Mucosa of rectum (tissue), 2 donors: ENCODE results near the gene WNT9B.
"Not testable (repeated sequence)": the region's sequence is repeated elsewhere in the genome, so short reads cannot be mapped to it uniquely, and the experiment has no call there.

ENCODE experiments used
- H3K27ac ChIP-seq, 2 donors: one replicate each; pipeline ENCODE4 v1.7.0; 2013; ENCODE audit warnings: inconsistent platforms in 2 of 2, low read depth in 2 of 2, low read length in 2 of 2
- H3K27me3 ChIP-seq, 2 donors: one replicate each; pipeline ENCODE4 v1.7.0; 2013; ENCODE audit warnings: low read length in 2 of 2; ENCODE audit not compliant: control insufficient read depth in 2 of 2, insufficient read depth in 2 of 2
- H3K36me3 ChIP-seq, 2 donors: one replicate each; pipeline ENCODE4 v1.7.0; 2013; ENCODE audit warnings: low read length in 2 of 2; ENCODE audit not compliant: control insufficient read depth in 2 of 2, insufficient read depth in 2 of 2
- H3K4me1 ChIP-seq, 2 donors: one replicate each; pipeline ENCODE4 v1.7.0; 2013; ENCODE audit warnings: low read length in 2 of 2, mild to moderate bottlenecking in 1 of 2; ENCODE audit not compliant: control insufficient read depth in 2 of 2, insufficient read depth in 2 of 2
- H3K4me3 ChIP-seq, 2 donors: one replicate each; pipeline ENCODE4 v1.7.0; 2013; ENCODE audit warnings: low read length in 2 of 2
- H3K9ac ChIP-seq, 2 donors: one replicate each; pipeline ENCODE4 v1.7.0; 2013; ENCODE audit warnings: low read length in 2 of 2, low read depth in 1 of 2, mild to moderate bottlenecking in 1 of 2
- H3K9me3 ChIP-seq, 2 donors: one replicate each; pipeline ENCODE4 v1.7.0; 2013; ENCODE audit warnings: low read length in 2 of 2; ENCODE audit not compliant: control insufficient read depth in 2 of 2
- donor health status: healthy.
- donor health status: Normal muscosa, but diverticular disease.

Gene WNT9B

GRCh38 chr17:46908068-46908737 is 56.8 kb downstream of the WNT9B start:
- Histone ChIP-seq H3K27ac (no peak overlapping the region), H3K36me3 (no peaks in the 10 kb centered on the region), H3K27me3 (peaks cover 0 to 5% of the 10 kb centered on the region in 2 donors), H3K4me3 (no peak overlapping the region), H3K9ac (no peak overlapping the region), H3K4me1 (no peaks in the 10 kb centered on the region), H3K9me3 (no peaks in the 10 kb centered on the region)

GRCh38 chr17:46910179-46910927 is 59.0 kb downstream of the WNT9B start:
- peaks cover 0 to 5% of the 10 kb centered on the region in 2 donors for H3K27me3 ChIP-seq
- no peak overlapping the region for H3K9ac ChIP-seq
- no peak overlapping the region for H3K4me3 ChIP-seq

GRCh38 chr17:46911311-46911710 is 59.9 kb downstream of the WNT9B start:
- Histone ChIP-seq H3K4me1 (no peaks in the 10 kb centered on the region), H3K36me3 (no peaks in the 10 kb centered on the region)

More at GRCh38 chr17:46910179-46910927, 59.0 kb downstream of the WNT9B start:
- no peaks in the 10 kb centered on the region for H3K36me3 ChIP-seq
- no peaks in the 10 kb centered on the region for H3K9me3 ChIP-seq
- H3K27ac ChIP-seq: no peak overlapping the region
- H3K4me1 ChIP-seq: no peaks in the 10 kb centered on the region

GRCh38 chr17:46915596-46915995 is 64.2 kb downstream of the WNT9B start:
- H3K36me3 ChIP-seq: no peaks in the 10 kb centered on the region
- H3K27ac ChIP-seq: no peak overlapping the region
- H3K9me3 ChIP-seq: no peaks in the 10 kb centered on the region
- no peaks in the 10 kb centered on the region for H3K4me1 ChIP-seq
- H3K9ac ChIP-seq: no peak overlapping the region
- H3K27me3 ChIP-seq: peaks cover 0 to 3% of the 10 kb centered on the region in 2 donors
- H3K4me3 ChIP-seq: no peak overlapping the region

More at GRCh38 chr17:46911311-46911710, 59.9 kb downstream of the WNT9B start:
- no peak overlapping the region for H3K27ac ChIP-seq
- H3K4me3 ChIP-seq: no peak overlapping the region
- H3K27me3 ChIP-seq: peaks cover 0 to 5% of the 10 kb centered on the region in 2 donors
- H3K9ac ChIP-seq: no peak overlapping the region
- H3K9me3 ChIP-seq: no peaks in the 10 kb centered on the region

- Histone ChIP-seq H3K27me3 (no peaks in the 10 kb centered on the region), H3K4me1 (no peaks in the 10 kb centered on the region)
Observed at GRCh38 chr17:46916211-46916610, 64.8 kb downstream of the WNT9B start.

GRCh38 chr17:46916623-46917022 is 65.2 kb downstream of the WNT9B start:
- Histone ChIP-seq H3K9me3 (no peaks in the 10 kb centered on the region), H3K36me3 (no peaks in the 10 kb centered on the region), H3K27ac (no peak overlapping the region), H3K4me3 (no peak overlapping the region), H3K27me3 (no peaks in the 10 kb centered on the region), H3K9ac (no peak overlapping the region), H3K4me1 (no peaks in the 10 kb centered on the region)

More at GRCh38 chr17:46916211-46916610, 64.8 kb downstream of the WNT9B start:
- no peaks in the 10 kb centered on the region for H3K9me3 ChIP-seq
- H3K9ac ChIP-seq: no peak overlapping the region
- no peak overlapping the region for H3K27ac ChIP-seq
- H3K36me3 ChIP-seq: no peaks in the 10 kb centered on the region
- H3K4me3 ChIP-seq: no peak overlapping the region

- Histone ChIP-seq H3K9ac (no peak overlapping the region), H3K4me1 (no peaks in the 10 kb centered on the region), H3K27ac (no peak overlapping the region), H3K27me3 (no peaks in the 10 kb centered on the region), H3K9me3 (no peaks in the 10 kb centered on the region), H3K36me3 (no peaks in the 10 kb centered on the region), H3K4me3 (no peak overlapping the region)
Observed at GRCh38 chr17:46917041-46917440, 65.7 kb downstream of the WNT9B start.

- Histone ChIP-seq H3K36me3 (no peaks in the 10 kb centered on the region), H3K4me3 (no peak overlapping the region), H3K4me1 (no peaks in the 10 kb centered on the region), H3K9ac (no peak overlapping the region), H3K27me3 (no peaks in the 10 kb centered on the region), H3K27ac (no peak overlapping the region), H3K9me3 (no peaks in the 10 kb centered on the region)
Observed at GRCh38 chr17:46917516-46917915, 66.1 kb downstream of the WNT9B start.

- H3K9ac ChIP-seq, H3K36me3 ChIP-seq, H3K4me3 ChIP-seq, H3K27ac ChIP-seq, H3K27me3 ChIP-seq, H3K9me3 ChIP-seq: not testable (repeated sequence)
- peaks cover 5 to 11% of the 10 kb centered on the region in 2 donors for H3K4me1 ChIP-seq
Observed at GRCh38 chr17:46921962-46922361, 70.6 kb downstream of the WNT9B start.

GRCh38 chr17:46922487-46922803 is 71.1 kb downstream of the WNT9B start:
- Histone ChIP-seq H3K9ac (peak overlapping the region; percentile 85 to 93), H3K27ac (peak overlapping the region; percentile 97), H3K36me3 (no peaks in the 10 kb centered on the region), H3K4me3 (peak overlapping the region; percentile 85 to 98), H3K4me1 (peaks cover 5 to 11% of the 10 kb centered on the region in 2 donors), H3K9me3 (no peaks in the 10 kb centered on the region), H3K27me3 (no peaks in the 10 kb centered on the region)
